ENCODE data around the gene CIDEA. TPM values are rescaled to one million over a fixed set of nuclear protein-coding genes. Genes with fewer than 3 reads are reported as not detected.

The CIDEA gene
- total RNA-seq, 1 donor from 2014 or later = not detected

DNA sequence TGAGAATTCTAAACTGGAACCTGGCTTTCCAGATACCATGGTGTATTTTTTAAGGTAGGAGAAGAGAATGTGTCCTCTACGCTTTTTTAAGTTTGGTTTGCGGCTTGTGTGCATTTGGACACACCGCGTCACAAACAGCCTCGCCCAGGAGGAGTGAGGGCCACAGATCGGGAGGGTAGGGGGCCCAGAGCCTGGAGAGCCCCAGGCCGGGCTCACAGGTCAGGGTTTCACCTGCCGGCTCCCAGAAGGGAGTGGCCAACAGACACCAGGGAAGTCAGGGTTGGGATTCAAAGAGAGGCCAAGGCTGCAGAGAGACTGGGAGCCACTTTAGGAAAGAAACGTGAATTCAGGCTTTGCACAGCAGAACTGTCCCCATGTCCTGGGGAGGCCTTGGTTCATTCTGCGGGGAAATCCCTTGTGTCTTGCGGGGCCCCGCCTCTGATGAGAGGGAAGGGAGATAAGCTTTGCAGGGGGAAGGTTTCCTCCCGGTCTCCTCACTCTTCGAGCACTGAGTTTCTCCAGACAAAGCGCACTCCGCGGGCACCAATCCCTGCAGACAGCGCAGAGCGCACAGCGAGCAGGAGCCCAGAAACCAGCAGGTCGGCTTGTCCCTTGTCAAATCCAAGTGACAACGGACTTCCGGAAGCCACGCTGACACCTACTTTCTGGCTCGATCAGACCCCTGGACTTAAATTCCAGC is 51.9 kb downstream of the CIDEA start:
- CTCF ChIA-PET = no interaction called here
- peaks cover 26% of the 10 kb centered on the region for H3K4me1 Mint-ChIP-seq
- H3K4me3 Mint-ChIP-seq = peak overlapping the region; percentile 89
- no peaks in the 10 kb centered on the region for H3K9me3 Mint-ChIP-seq
- no peak overlapping the region for H3K27ac Mint-ChIP-seq
- DNase-seq (no peak), ATAC-seq (ENCODE audit: low read depth) (no peak)
- TF ChIP-seq, protein P1, sequence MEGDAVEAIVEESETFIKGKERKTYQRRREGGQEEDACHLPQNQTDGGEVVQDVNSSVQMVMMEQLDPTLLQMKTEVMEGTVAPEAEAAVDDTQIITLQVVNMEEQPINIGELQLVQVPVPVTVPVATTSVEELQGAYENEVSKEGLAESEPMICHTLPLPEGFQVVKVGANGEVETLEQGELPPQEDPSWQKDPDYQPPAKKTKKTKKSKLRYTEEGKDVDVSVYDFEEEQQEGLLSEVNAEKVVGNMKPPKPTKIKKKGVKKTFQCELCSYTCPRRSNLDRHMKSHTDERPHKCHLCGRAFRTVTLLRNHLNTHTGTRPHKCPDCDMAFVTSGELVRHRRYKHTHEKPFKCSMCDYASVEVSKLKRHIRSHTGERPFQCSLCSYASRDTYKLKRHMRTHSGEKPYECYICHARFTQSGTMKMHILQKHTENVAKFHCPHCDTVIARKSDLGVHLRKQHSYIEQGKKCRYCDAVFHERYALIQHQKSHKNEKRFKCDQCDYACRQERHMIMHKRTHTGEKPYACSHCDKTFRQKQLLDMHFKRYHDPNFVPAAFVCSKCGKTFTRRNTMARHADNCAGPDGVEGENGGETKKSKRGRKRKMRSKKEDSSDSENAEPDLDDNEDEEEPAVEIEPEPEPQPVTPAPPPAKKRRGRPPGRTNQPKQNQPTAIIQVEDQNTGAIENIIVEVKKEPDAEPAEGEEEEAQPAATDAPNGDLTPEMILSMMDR (IDR thresholded peaks at IDR 0.05) = no peak
- peaks cover 20% of the 10 kb centered on the region for H3K27me3 Mint-ChIP-seq
- H3K36me3 Mint-ChIP-seq (ENCODE audit: low read depth) = peaks cover 3% of the 10 kb centered on the region
- POLR2A ChIA-PET = no interaction called here
- intact Hi-C loops (cut with micrococcal nuclease) = loop anchor here (5.0 kb wide), 4 partner anchors 324 to 1306 kb away; partner anchors contain the start of genes IMPA2, PTPN2 and SEH1L

DNA sequence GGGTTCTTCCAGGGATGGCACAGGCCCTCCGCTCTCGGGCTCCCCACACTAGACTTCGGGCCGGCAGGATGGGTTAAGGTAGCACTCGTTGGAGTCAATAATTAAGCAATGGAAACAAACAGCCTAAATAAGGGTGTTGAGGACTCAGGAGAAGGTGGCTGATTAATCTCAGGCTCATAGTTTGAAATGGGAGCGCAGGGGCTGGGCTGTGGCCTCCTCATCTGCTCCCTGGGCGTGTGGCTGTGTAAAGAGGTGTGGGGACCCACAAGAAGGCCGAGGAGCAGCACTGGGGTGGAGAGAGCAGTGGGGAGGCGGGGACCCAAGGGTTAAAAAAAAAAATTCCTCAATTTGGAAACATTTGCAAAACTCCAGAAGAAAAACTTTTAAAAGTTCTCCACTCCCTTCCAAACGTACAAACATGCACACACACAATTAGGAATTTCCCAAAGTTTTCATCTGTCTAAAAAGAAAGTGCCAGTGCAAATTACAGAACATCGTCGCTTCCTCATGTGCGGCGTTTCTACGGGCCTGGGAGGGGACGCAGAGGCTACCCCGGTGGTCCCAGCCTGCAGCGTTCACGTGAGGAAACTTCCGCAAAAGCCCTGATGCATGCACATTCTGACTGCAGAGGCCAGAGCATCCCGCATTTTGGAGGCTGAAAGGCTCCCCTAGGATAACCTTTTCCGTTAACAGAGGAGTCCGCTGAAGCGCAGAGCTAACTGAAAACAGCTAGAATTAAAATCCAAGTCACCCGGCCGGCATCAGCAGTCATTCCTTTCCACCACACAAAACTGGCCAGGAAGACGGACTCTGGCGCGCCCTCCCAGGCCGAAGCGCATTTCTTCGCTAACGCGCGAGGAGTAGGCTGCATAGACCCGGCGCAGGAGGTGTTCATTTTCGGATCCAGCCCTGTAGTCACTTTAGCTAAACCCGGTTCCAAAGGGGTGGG is 52.9 kb downstream of the CIDEA start:
- CTCF ChIA-PET = no interaction called here
- peak overlapping the region; percentile 73 for H3K27ac Mint-ChIP-seq

DNA sequence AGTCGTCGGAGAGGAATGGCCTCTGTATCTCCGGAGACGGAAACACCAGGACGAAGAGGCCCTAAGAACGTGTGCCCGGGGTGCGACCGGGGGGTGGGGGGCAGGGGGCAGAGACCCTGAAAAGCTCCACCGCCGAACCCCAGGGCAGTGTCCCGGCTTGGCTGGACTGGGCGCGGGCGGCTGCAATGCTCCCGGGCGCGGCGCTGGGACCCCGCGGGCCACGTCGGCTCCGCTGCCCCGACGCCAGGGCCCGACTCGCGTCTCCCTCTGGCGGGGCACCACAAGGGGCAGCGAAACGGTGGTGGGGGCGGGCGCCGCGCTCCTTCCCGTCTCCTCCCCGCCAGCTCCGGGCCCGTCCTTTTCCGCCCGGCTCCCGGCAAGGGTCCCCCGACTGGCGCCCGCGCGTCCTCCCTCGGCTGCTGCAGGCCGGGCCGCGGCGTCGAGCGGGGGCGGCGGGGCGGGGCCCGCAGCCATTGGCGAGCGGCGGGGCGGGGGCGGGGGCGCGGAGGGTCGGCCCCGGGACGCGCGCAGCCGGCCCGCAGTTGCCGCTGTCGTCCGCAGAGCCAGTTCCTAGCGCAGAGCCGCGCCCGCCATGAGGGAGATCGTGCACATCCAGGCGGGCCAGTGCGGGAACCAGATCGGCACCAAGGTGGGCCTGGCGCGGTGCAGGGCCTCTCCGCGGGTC is 53.7 kb downstream of the CIDEA start, which contains the start of gene TUBB6:
TSS of gene TUBB6 (plus strand) at position 541 of the 685 bp plus-strand sequence. CDS start at position 593, 52 bp downstream.
- Mint-ChIP-seq H3K36me3 (ENCODE audit: low read depth) (peaks cover 10% of the 10 kb centered on the region), H3K27ac (peak within 1 kb of the TSS; percentile 73), H3K9me3 (peaks cover 2% of the 10 kb centered on the region), H3K4me3 (peak within 1 kb of the TSS; percentile 89), H3K27me3 (peaks cover 20% of the 10 kb centered on the region), H3K4me1 (peaks cover 26% of the 10 kb centered on the region)
- ATAC-seq (ENCODE audit: low read depth) (peak; percentile 67), DNase-seq (peak; percentile 60)
- intact Hi-C loops (cut with micrococcal nuclease) = loop anchor here (1.0 to 5.0 kb wide), 8 partner anchors 7 to 1304 kb away; partner anchors contain the start of genes AFG3L2, CEP192, IMPA2 and PSMG2
- POLR2A ChIA-PET = interaction anchor here (0.7 to 1.5 kb wide), 8 partner anchors 8 to 112 kb away, joined by 3 to 12 read pairs (median 4); partner anchors contain the start of gene AFG3L2
- TF ChIP-seq, protein P1 (IDR thresholded peaks at IDR 0.05) = no peak
- CTCF ChIA-PET = no interaction called here

More for the DNA sequence above, 52.9 kb downstream of the CIDEA start:
- POLR2A ChIA-PET = interaction anchor here (0.7 to 1.0 kb wide), 7 partner anchors 9 to 111 kb away, joined by 3 to 12 read pairs (median 4); partner anchors contain the start of gene AFG3L2
- H3K4me1 Mint-ChIP-seq = peaks cover 26% of the 10 kb centered on the region
- H3K9me3 Mint-ChIP-seq = peaks cover 2% of the 10 kb centered on the region
- DNase-seq = peak; percentile 39
- peaks cover 20% of the 10 kb centered on the region for H3K27me3 Mint-ChIP-seq
- TF ChIP-seq, protein P1 (IDR thresholded peaks at IDR 0.05) = no peak
- intact Hi-C loops (cut with micrococcal nuclease) = loop anchor here (1.0 to 5.0 kb wide), 5 partner anchors 8 to 1305 kb away; partner anchors contain the start of genes IMPA2, PTPN2 and SEH1L
- H3K36me3 Mint-ChIP-seq (ENCODE audit: low read depth) = peaks cover 8% of the 10 kb centered on the region
- ATAC-seq (ENCODE audit: low read depth) = peak; percentile 14
- peak overlapping the region; percentile 89 for H3K4me3 Mint-ChIP-seq

DNA sequence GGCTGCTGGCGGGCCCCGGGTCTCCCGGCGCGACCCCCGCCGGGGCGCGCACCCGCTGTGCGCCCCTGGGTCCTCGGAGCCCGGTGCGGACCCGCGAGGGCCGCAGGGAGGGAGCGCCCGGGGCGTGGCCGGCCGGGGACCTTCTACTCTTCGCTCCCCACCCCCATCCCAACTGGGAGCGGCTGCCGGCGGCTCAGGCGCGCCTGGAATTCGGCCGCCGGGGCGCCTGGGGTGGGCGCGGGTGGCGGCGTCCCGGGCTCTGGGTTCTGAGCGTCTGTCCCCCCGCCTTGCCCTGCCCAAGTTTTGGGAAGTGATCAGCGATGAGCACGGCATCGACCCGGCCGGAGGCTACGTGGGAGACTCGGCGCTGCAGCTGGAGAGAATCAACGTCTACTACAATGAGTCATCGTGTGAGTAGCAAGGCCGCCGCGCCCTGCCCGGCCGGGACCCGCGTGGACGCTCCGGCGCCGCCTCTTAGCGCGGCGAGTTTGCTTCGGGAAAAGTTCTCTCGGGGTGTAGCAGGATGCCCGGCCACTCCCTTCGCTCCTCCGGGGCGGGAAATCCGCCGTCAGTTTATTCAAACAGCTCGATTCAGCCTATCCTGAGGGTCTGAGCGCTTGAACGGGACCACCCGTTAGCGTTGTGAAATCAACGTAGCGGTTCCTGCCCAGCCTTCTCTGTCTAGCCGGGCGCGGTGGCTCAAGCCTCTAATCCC is 54.4 kb downstream of the CIDEA start:
- ChIA-PET CTCF (no interaction called here), POLR2A (interaction anchor here (0.7 to 1.5 kb wide), 6 partner anchors 9 to 394 kb away, joined by 4 to 9 read pairs (median 5); partner anchors contain the start of genes AFG3L2 and CEP76)
- peak; percentile 57 for DNase-seq
- Mint-ChIP-seq H3K36me3 (ENCODE audit: low read depth) (peaks cover 16% of the 10 kb centered on the region), H3K4me1 (peaks cover 32% of the 10 kb centered on the region), H3K4me3 (peak overlapping the region; percentile 85), H3K27me3 (peaks cover 20% of the 10 kb centered on the region), H3K27ac (peak overlapping the region; percentile 69), H3K9me3 (peaks cover 5% of the 10 kb centered on the region)
- intact Hi-C loops (cut with micrococcal nuclease) = loop anchor here (1.0 to 5.0 kb wide), 7 partner anchors 69 to 1304 kb away; partner anchors contain the start of genes AFG3L2, CEP192, IMPA2 and PSMG2
- peak; percentile 63 for ATAC-seq (ENCODE audit: low read depth)
- TF ChIP-seq, protein P1 (IDR thresholded peaks at IDR 0.05) = no peak
